Activated CD8-positive, alpha-beta memory T cell treated with anti-CD3 and anti-CD28 coated beads, Interleukin-2, amount 50 U/mL, for 24 hours (primary cell): ENCODE results near the gene SH3D19.
"Not testable (repeated sequence)": the region's sequence is repeated elsewhere in the genome, so short reads cannot be mapped to it uniquely, and the experiment has no call there.

Experiments
- DNase-seq: peaks from one replicate; pipeline ENCODE4 v3.0.0-alpha.2; 2020; ENCODE audit errors: extremely low read depth

The SH3D19 gene

GRCh38 chr4:151098979-151099228 lies 226.5 kb downstream of the SH3D19 start:
- no peak for DNase-seq

DNA sequence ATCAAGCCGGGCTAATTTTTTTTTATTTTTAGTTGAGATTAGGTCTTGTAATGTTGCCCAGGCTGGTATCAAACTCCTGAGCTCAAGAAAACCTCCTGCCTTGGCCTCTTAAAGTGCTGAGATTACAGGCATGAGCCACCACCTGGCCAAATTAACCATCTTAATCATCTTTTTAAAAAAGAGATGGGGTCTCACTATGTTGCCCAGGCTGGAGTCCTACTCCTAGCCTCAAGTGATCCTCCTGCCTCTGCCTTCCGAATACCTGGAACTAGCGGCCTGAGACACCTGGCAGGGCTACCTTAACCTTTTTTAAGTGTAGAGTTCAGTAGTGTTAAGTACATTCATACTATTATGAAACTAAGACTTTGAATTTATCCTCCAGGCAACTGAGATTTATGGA lies 227.6 kb downstream of the SH3D19 start:
- DNase-seq: no peak

- DNase-seq: no peak
Measured at GRCh38 chr4:151095142-151095541, 230.3 kb downstream of the SH3D19 start.

GRCh38 chr4:151094290-151094751 lies 231.1 kb downstream of the SH3D19 start:
- no peak for DNase-seq

- no peak for DNase-seq
Measured at GRCh38 chr4:151093203-151093602, 232.2 kb downstream of the SH3D19 start.

GRCh38 chr4:151092488-151092887 lies 232.9 kb downstream of the SH3D19 start:
- DNase-seq: no peak

- DNase-seq: no peak
Measured at GRCh38 chr4:151091047-151091446, 234.4 kb downstream of the SH3D19 start.

DNA sequence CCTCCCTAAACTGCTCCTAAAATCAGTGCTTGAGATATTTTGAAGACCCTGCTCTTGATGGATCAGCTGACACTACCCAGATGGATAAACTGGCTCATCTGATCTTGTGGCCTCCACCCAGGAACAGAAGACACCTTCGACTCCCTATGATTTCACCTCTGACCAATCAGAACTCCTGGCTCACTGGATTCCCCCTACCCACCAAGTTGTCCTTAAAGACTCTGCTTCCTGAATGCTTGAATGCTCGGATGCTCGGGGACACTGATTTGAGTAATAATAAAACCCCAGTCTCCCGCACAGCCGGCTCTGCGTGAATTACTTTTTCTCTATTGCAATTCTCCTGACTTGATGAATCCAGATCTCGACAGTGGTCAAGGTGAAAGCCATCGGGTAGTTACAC lies 237.9 kb downstream of the SH3D19 start:
- no peak for DNase-seq

DNA sequence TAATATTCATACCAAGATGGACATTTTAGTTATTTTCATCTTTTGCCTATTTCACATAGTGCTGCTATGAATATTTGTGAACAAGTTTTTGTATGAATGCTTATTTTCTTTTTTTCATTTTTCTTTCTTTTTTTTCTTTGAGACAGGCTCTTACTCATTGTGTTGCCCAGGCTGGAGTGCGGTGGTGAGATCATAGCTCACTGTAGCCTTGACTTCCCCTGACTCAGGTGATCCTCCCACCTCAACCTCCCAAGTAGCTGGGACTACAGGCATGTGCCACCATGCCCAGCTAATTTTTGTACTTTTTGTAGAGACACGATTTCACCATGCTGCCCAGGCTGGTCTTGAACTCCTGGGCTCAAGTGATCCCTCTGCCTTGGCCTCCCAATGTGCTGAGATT lies 247.4 kb downstream of the SH3D19 start:
- not testable (repeated sequence) for DNase-seq

- no peak for DNase-seq
Measured at GRCh38 chr4:151074416-151074916, 250.9 kb downstream of the SH3D19 start.
